GM03348 (cell line): ENCODE data around the gene ABCE1.
A peak's percentile ranks its signal among the peaks of the same experiment; 100 is the strongest.
"Not testable (repeated sequence)": the region's sequence is repeated elsewhere in the genome, so short reads cannot be mapped to it uniquely, and the experiment has no call there.

Experiments
- DNase-seq: peaks from one replicate; pipeline ENCODE4 v3.0.0; 2012; ENCODE audit warnings: low spot score

ABCE1 gene

DNA sequence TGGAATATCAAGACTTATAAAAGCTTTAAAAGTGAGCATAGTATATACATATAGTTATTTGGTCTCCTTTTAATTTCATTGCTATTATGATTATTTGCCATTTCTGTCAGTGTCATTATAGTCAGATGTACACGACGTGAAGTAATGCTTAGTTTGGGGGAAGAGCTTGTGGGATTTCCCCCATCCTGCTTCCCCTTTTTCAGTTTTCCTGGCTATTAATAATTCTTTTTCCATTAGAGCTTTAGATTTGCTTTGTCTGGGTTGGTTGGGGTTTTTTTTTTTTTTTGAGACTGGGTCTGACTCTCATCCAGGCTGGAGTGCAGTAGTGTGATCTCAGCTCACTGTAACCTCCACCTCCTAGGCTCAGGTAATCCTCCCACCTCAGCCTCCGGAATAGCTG, 5.4 kb downstream of the ABCE1 start:
- no peak for DNase-seq

DNA sequence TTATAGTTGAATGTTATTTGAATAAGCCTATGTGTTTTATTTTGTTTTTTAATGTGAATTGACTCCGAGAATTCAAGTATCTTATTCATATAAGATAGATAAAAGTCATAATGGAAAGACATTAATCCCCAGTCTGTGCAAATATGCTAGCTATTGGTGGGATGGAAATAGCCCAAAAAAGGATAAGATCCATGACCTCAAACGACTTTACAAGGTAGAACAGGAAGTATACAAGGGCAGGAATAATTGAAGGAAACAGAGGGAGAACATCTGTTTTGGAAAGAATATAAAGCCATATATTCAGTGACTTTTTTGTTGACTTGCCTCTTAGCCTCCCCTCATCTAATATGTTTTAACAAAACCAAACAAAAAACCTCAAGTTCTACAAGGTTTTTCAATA, 9.0 kb downstream of the ABCE1 start:
- DNase-seq: no peak

DNA sequence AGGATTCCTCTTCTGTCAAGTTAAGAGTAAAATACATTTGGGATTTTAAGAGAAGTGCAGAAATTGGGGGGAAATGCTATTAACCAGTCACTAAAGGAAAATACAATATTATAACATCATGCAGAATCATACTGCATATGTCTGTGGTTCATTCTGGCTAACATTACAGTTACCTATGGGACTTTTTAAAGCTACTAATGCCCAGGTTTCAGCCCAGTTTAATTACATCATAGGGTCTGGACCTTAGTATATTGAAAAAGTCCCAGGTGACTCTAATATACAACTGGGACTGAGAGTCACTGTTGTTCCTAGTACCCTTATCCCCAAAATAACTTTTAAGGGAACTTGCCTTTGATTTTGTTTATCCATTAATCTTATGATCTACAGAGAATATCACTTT, 10.0 kb downstream of the ABCE1 start:
- DNase-seq: no peak

DNA sequence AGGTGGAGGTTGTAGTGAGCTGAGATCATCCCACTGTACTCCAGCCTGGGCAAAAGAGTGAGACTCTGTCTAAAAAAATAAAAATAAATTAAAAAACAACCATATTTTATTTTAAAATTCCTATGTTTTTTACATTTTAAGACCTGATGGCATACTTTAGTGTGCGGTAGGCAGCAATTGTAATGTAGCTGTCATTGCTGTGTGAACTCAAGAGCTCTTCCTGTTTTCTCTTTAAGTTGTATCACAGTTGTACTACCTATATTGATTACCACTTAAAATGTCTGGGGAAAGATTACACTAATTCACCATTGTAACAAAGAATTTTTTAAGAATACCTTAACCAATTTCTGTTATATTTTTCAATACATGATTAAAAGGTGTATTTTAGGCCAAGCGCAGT, 27.3 kb downstream of the ABCE1 start:
- no peak for DNase-seq

DNA sequence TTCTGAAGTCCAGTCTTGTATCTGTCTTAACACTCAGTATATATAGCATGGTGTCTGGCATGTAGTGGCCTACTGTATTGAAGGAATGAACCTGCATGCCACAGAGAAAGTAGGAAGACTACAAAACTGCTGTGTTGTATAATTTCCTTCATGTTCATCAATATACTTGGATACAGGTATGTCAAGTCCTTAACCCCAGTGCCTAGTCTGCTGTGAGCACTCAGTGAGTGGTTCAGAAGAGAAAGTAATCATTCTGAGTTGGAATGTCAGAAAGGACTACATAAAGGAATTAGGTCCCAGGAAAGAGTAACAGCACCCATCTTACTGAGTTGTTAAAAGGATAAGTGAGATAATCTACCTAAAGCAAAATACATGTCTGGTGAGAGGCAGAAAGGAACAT, 32.0 kb downstream of the ABCE1 start:
- DNase-seq: no peak

DNA sequence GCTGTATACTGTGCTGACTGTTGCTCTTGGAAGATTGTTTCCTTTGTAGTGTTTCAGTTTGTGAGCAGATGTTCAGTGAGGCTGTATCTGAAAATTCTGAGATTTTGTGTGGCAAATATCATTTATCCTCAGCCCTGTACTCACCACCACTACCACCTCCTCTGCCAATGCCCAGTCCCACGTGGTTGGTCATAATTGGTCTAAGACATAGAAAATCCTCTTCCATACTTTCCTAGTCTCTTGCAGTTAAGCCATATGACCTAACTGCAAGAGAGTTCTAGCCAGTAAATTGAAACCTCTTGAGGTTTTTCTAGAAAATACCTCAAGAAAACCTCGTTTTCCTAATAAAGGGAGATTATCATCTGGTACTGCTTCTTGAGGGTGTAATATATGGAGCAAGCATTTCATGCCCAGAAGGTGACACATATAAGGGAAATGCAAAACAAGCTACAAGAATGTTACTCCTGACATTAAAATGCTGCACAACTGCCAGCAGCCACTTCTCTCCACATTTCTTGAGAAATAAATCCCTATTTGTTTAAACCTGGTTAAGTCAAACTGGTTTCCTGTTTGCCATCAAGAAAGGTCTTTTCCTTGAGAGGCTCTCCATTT, 32.8 kb downstream of the ABCE1 start:
- peak; percentile 84 for DNase-seq

DNA sequence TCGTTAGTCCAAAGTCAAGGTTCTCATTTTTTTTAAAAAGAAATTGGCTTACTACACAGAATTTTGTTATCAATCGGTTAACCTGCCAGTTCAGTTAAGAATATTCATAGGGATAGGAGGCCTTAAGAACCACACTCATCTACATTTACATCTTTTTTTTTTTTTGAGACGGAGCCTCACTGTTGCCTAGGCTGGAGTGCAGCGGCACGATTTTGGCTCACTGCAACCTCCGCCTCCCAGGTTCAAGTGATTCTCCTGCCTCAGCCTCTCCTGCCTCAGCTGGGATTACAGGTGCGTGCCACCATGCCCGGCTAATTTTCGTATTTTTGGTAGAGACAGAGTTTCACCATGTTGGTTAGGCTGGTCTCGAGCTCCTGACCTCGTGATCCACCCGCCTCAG, 33.7 kb downstream of the ABCE1 start:
- no peak for DNase-seq

DNA sequence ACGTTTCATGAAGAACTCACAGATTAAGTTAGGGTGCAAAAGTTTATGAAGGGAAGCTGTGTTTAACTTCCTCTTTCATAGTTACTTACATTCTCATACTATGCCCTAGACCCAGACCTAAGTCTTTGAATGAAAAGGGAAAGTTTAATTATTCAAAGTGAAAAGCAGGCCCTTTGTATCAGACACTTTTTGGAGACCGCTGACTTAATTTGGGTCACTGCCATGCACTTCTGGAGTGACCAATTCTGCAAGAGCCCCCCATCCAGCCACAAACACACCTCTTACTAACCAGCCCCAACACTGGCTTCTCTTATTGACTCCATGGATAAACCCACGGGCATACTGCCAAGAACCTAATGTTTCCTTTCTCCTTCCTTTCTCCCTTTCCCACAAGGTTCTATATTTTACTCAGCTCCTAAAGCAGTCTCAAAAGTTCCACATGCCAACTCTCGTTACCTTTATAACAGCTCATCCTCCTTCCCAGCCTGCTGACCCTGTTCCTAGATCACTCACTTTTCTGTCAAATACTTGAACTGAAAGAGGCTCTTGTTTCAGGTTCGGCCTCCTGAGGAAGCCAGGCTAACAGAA, 34.5 kb downstream of the ABCE1 start:
- no peak for DNase-seq

DNA sequence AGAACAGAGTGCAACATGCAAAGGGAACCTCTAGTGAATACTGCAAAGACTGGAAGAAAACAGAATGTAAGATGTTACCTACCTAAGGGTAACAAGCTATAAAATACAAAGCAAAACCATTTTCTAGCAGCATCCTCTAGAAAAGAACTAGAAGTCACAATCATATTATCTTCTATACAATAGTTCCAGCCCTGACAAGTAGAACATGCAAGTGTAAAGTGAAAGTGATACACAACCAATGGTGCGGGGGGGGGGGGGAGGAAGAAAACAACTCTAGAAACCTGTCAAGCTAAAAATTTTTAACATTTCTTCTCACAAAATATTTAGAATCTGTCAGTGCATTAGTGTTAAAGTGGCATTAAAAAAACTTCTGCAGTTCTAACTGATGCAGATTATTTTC, 38.1 kb downstream of the ABCE1 start:
- DNase-seq: not testable (repeated sequence)

DNA sequence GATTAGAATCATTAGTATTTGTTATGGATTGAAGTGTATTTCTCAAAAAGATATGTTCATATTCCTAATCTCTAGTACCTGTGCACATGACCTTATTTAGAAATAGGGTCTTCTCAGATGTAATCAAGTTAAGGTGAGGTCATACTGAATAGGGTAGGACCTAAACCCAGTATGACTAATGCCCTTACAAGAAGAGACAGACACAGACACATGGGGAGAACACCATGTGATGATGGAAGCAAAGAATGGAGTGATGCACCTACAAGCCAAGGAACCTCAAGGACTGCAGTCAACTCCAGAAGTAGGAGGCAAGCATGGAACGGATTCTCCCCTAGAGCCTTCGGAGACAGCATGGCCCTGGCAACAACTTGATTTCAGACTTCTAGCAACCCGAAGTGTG, 50.9 kb downstream of the ABCE1 start:
- DNase-seq: no peak

DNA sequence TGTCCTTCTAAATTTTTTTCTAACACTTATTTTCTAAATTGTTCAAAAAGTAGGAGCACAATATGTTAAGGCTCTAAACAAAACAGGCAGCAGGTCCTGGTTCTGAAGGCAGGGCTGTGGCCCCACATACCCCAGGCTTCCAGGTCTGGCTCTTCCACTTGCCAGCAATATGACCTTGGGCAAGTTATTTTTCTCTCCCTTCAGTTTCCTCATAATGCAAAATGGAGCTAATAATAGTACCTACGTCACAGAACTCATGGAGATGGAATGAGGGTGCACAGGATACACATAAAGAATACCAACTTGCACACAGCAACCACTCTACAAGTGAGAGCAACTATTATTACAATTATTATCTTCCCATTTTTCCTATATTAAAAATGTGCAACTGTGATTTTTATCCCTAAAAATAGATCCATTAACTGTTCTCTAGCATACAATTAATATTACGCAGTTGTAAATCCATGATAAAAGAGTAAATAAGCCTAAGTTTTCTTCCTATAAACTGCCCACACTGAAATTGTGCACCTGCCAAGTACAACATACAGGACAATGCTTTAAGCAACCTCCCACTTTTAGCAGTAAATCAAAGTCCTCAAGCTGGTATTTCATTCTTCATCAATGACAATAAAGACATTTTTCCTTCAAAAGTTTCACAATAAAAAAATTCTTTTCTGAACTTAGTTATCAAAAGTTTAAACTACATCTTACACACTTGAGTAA, 55.2 kb downstream of the ABCE1 start:
- no peak for DNase-seq

DNA sequence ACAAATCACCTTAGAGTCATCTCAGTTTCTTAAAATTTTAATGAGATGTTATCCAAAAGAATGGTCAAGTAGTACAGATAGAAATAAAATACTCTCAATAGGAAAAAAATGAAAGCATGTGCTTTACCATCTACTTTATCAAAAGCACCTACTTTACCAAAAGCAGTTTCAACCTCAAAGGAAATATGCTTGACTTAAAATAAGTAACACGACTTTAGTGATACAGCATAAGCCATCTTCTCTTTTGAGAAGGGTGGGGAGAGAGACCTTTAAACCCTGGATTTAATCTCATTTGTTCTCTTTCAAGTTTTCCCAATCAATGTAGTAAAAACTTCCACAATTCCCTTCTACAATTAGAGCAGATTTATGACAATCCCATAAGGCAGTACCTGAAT, 55.8 kb downstream of the ABCE1 start:
- DNase-seq: no peak

DNA sequence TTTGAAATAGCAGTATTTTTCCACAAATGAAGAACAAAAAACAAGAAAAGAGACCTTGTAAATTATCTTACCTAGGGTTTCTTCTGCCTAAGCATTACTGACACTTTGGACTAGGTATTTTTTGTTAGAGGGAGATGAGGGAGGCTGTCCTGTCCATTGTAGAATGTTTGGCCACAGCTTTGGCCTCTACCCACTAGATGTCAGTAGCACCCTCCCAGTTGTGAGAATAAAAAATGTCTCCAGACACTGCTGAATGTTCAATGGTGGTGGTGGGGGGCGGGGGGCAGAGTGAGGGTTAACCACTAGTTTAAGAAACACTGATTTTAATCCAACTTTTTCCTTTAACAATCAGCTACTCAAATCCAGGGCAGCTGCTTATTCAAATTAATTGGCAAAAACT, 56.5 kb downstream of the ABCE1 start:
- peak; percentile 21 for DNase-seq

DNA sequence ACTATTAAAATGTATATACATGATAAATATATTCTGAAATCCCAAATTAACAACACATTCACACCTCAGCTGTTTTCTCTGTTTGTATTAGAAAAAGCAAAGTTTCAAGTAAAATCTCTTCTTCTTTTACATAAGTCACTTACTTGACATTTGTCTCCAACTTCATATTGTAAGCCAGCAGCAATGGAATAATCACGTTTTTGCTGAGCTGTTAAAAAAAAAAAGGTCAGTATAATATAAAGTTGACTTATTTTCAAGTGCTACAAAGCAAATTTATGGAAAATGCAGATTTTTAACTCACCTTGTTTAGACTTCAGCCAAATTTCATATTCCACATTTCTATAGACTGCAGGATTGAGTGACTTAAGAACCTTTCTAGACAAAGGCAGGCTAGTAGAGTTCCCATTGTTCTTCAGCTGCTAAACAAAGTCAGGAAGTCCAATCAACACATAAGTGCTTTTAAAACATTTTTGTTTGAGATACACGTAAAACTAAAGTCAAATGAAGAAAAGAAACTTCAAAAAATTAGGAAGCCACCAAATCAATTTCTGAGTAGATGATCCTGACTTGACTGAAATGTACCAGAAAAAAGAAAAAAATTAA, 57.3 kb downstream of the ABCE1 start:
- DNase-seq: no peak

DNA sequence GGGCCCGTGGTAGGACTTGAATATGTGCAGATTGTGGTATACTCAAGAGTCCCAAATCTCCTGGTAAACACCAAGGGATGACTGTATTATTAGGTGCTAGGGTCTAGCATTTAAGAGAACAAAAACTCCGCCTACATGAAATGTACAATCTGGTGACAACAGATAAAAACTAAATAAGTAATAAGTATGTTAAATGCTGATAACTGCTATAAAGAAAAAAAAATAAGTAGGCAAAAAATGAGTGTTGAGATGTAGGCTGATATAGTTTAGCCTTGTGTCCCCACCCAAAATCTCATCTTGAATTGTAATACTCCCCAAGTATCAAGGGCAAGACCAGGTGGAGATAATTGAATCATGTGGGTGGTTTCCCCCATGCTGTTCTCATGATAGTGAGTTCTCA, 58.9 kb downstream of the ABCE1 start:
- DNase-seq: no peak

DNA sequence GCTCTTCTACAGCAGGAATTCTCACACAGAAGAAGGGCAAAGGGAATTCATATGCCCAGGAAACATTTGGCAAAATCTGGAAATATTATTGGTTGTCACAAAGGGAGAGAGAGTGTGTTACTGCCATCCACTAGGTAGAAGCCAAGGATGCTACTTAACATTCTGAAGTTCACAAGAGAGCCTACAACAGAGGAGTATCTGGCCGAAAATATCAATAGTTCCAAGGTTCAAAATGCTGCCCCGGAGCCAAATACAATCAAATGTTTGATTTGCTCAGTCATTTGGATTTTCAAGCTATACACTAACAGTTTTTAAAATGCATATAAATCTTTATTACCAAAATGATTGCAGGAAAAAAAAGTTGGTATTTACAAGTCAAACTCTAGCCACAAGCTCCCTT, 63.4 kb downstream of the ABCE1 start:
- DNase-seq: no peak

DNA sequence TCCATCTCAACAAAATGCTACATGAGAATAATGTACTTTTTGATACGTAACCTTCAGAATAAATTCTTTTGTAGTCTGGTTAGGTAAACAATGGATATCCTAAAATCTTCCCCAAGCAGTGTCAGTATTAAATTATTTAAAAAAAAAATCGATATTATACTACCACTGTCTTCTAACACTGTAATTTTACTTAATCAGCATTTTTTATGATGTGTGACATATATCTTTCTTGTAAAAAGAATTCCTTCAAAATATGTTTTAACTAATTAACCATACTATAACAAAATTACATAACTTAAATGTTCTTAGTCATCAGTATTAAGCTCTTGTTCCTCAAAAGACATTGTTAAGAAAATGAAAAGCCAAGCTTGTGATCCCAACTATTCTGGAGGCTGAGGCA, 69.8 kb downstream of the ABCE1 start:
- DNase-seq: no peak

DNA sequence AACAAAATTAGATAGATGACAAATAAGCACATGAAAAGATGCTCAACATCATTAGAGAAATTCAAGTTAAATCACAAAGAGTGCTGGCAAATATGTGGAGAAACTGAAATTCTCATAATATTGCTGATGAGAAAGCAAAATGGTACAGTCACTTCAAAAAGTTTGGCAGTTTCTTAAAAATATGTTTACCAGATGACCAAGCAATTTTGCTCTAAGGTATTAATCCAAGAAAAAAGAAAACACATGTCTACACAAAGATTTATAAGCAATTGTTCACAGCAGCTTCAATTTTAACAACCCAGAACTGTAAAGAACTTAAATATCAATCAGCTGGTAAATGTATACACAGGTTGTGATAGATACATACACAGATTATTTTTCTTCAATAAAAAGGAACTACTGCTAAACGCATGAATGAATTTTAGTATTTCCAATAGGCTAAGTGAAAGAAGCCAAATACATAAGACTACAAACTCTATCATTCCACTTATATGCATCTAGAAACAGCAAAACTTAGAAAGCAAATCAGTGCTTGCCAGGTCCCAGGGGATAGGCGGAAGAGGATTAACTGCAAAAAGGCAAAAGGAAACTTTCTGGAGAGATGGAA, 70.6 kb downstream of the ABCE1 start:
- no peak for DNase-seq

DNA sequence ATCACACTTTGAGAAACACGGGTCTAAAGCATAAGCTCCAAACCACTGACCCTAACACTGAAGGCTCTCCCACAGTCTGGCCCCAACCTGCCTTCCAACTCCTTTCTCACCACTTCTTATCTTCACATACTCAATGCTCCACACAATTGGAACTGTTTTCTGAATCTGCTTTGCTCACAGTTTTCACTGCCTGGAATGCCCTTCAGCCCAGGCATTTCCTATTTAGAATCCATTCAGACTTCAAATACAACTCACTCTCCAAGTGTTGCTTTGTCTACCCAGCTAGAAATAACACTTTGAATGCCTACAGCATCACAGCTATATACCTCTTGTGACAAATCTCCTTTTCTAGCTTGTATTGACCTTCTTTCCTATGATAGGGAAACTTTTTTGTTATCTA, 72.1 kb downstream of the ABCE1 start:
- DNase-seq: no peak

DNA sequence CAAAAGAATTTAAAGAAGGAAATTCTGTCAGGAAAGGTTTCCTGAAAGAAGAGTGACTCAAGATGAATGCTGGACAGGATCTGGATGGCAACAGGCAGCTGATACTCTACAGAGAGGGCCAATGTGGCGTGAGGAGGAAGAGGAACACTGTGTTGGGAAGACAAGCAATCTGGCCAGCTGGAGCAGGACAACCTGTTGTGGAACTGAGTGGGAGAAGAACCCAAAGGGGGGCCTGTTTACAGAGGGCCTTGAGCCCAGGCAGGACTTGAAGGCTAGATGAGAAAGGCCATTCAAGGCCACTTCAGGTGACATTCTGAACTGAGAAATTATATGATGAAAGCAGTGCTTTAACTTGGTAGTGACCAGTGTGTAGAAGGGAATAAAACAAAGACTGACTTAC, 73.8 kb downstream of the ABCE1 start:
- DNase-seq: no peak

DNA sequence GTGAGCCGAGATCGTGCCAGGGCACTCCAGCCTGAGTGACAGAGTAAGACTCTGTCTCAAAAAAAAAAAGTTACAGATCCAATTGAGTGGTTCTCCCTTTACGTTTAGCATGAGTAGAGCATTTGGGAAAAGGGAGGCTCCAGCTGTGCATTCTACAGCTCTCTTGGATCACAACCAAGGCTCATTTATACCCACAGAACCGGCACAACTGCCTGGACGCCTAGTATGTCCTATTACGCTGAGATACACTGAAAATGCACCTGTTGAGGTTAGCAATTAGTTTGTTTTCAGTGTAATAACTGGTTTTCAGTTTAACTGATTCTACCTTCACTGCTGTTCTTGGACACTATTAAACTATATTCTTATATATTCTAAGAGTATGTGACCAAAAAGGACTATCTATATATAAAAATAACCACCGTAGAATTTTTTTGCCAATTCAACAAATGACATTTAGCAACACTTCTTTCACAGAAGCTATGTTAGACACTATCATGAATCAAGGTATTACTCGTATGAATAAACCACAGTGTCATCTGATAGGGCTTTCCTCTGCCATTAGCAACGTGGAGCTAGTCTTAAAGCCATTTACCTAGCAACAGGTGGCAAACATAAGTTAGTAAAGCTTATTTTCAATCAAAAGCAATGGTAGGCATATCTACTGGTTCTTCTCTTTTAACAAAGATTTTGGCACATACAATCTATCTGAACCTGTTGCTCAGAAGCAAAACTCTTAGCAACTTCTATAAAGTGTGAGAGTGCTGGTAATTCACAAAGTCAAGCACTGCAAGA, 78.7 kb downstream of the ABCE1 start:
- DNase-seq: no peak

DNA sequence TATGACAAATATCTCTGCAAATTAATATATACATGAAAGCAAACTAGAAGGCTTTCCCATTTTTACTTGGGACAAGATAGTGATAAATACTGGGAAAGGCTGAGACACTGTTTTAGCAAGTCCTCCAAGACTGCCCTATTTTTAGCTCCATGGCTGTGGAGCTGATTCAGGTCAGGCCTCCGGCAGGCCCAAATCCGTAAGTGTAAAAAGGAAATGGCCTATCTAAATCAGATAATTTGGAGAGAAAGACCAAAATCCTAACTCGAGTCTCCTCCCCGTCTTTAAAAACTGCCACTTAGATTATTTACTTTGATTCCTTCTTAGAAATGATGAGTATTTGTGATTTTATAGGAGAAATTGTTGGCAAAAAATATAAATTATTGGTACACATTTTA, 79.4 kb downstream of the ABCE1 start:
- DNase-seq: peak; percentile 37
